GM06990 (cell line): ENCODE data around the gene MIA2.
"Not testable (repeated sequence)": the region's sequence is repeated elsewhere in the genome, so short reads cannot be mapped to it uniquely, and the experiment has no call there.

Experiments used
- DNase-seq: peaks from one replicate; pipeline ENCODE4 v3.0.0-alpha.2; 2011; ENCODE audit not compliant: insufficient read length; ENCODE audit errors: extremely low read depth
- H3K27me3 ChIP-seq: replicated peaks from 2 replicates; pipeline ENCODE4 v1.6.0; 2011; ENCODE audit warnings: low read length; ENCODE audit not compliant: control insufficient read depth, insufficient read depth
- H3K36me3 ChIP-seq: 2 replicates; pipeline ENCODE4 v1.5.1; 2011; ENCODE audit warnings: low read length; ENCODE audit not compliant: control insufficient read depth, insufficient read depth
- H3K4me3 ChIP-seq: replicated peaks from 2 replicates; pipeline ENCODE4 v1.5.1; 2011; ENCODE audit warnings: low read depth, mild to moderate bottlenecking, control low read depth, low read length
- CTCF ChIP-seq: IDR thresholded peaks from 2 replicates; pipeline ENCODE4 v1.5.1; 2011; ENCODE audit warnings: low read length, control low read depth, mild to moderate bottlenecking, inconsistent platforms; ENCODE audit not compliant: insufficient read depth, poor library complexity, severe bottlenecking

MIA2 gene

GRCh38 chr14:39343614-39344013 lies 109.9 kb downstream of the MIA2 start:
- Histone ChIP-seq H3K36me3 (no peaks in the 10 kb centered on the region; the same call in 1 of the 2 replicates), H3K4me3 (no peak overlapping the region), H3K27me3 (no peaks in the 10 kb centered on the region)
- TF ChIP-seq CTCF = no peak
- DNase-seq = no peak

- Histone ChIP-seq H3K36me3 (no peaks in the 10 kb centered on the region), H3K4me3 (no peak overlapping the region), H3K27me3 (no peaks in the 10 kb centered on the region)
- DNase-seq = no peak
- no peak for TF ChIP-seq CTCF
These were observed 117.2 kb downstream of the MIA2 start for GRCh38 chr14:39350866-39351265.

GRCh38 chr14:39351708-39352107 lies 118.0 kb downstream of the MIA2 start:
- DNase-seq = no peak
- no peaks in the 10 kb centered on the region for H3K36me3 ChIP-seq
- no peaks in the 10 kb centered on the region for H3K27me3 ChIP-seq
- no peak for TF ChIP-seq CTCF
- H3K4me3 ChIP-seq = no peak overlapping the region

- not testable (repeated sequence) for DNase-seq, H3K27me3 ChIP-seq, H3K36me3 ChIP-seq, H3K4me3 ChIP-seq
These were observed 125.4 kb downstream of the MIA2 start for GRCh38 chr14:39359069-39359468.

GRCh38 chr14:39360316-39360715 lies 126.6 kb downstream of the MIA2 start:
- no peak overlapping the region for H3K4me3 ChIP-seq
- no peaks in the 10 kb centered on the region for H3K27me3 ChIP-seq
- H3K36me3 ChIP-seq = no peaks in the 10 kb centered on the region
- TF ChIP-seq CTCF = no peak
- no peak for DNase-seq

GRCh38 chr14:39361556-39361955 lies 127.8 kb downstream of the MIA2 start:
- H3K36me3 ChIP-seq, H3K27me3 ChIP-seq, H3K4me3 ChIP-seq, DNase-seq: not testable (repeated sequence)

GRCh38 chr14:39364509-39364908 lies 130.8 kb downstream of the MIA2 start:
- no peak for TF ChIP-seq CTCF
- no peak for DNase-seq
- Histone ChIP-seq H3K27me3 (no peaks in the 10 kb centered on the region), H3K4me3 (no peak overlapping the region), H3K36me3 (no peaks in the 10 kb centered on the region)
